ENCODE measurements around the gene TBC1D9B.

The TBC1D9B gene

DNA sequence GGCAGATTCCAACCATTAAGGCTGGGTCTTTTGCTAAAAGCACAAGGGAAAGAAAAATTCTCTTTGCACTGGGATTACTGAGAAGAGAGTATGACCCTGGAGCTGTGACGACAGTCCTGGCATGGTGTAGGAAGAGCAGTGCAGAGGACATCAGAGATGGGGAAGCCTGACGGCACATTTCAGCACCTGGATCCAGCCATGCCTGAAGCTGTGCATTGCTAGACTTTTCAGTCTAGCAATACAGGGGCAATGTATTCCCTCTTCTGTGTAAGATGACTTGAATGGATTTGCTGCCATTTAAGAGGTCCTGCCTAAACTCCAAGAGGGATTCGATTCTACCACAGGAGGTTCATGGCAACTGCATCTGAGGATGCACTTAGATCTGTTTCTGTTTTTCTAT is 36.7 kb downstream of the TBC1D9B start:
- peaks cover 5% of the 10 kb centered on the region; the same call in 1 of the 2 replicates for H3K36me3 ChIP-seq (ENCODE audit: insufficient read depth, low read length)
- no peak overlapping the region for H3K4me2 ChIP-seq (ENCODE audit: low read depth, low read length, poor library complexity, severe bottlenecking)
- no peak overlapping the region for H3K9ac ChIP-seq (ENCODE audit: low read depth, low read length, poor library complexity, severe bottlenecking)
- H4K20me1 ChIP-seq (ENCODE audit: insufficient read depth, low read length, poor library complexity, severe bottlenecking): no peaks in the 10 kb centered on the region
- no peaks in the 10 kb centered on the region for H3F3A ChIP-seq (ENCODE audit: low read depth)
- no peak for TF ChIP-seq CTCF (conservative IDR thresholded peaks at IDR 0.05; ENCODE audit: low read length)
- no peak for TF ChIP-seq EZH2phosphoT487 (IDR thresholded peaks at IDR 0.05; ENCODE audit: borderline replicate concordance)
- H3K4me3 ChIP-seq (ENCODE audit: low read length, poor library complexity, severe bottlenecking): no peak overlapping the region
- no peaks in the 10 kb centered on the region for H3K27me3 ChIP-seq (ENCODE audit: insufficient read depth, low read length, poor library complexity, severe bottlenecking)
- H3K9me3 ChIP-seq (ENCODE audit: insufficient read depth, low read depth, low read length): no peaks in the 10 kb centered on the region
- no peaks in the 10 kb centered on the region for H3K79me2 ChIP-seq (ENCODE audit: insufficient read depth, low read length)
- H3K4me1 ChIP-seq (ENCODE audit: insufficient read depth, low read length, poor library complexity, severe bottlenecking): no peaks in the 10 kb centered on the region
- H3K9me2 ChIP-seq (replicated peaks; ENCODE audit: low read depth, low read length): no peaks in the 10 kb centered on the region
- no peak overlapping the region for H2AFZ ChIP-seq (ENCODE audit: low read length)

- H4K20me1 ChIP-seq (ENCODE audit: insufficient read depth, low read length, poor library complexity, severe bottlenecking): no peaks in the 10 kb centered on the region
- no peak overlapping the region for H3K9ac ChIP-seq (ENCODE audit: low read depth, low read length, poor library complexity, severe bottlenecking)
- H3K4me2 ChIP-seq (ENCODE audit: low read depth, low read length, poor library complexity, severe bottlenecking): no peak overlapping the region
- H3K27me3 ChIP-seq (ENCODE audit: insufficient read depth, low read length, poor library complexity, severe bottlenecking): no peaks in the 10 kb centered on the region
- no peaks in the 10 kb centered on the region for H3K9me2 ChIP-seq (replicated peaks; ENCODE audit: low read depth, low read length)
- H3F3A ChIP-seq (ENCODE audit: low read depth): no peaks in the 10 kb centered on the region
- H2AFZ ChIP-seq (ENCODE audit: low read length): no peak overlapping the region
- no peaks in the 10 kb centered on the region for H3K9me3 ChIP-seq (ENCODE audit: insufficient read depth, low read depth, low read length)
- TF ChIP-seq CTCF (conservative IDR thresholded peaks at IDR 0.05; ENCODE audit: low read length) (peak; percentile 54), EZH2phosphoT487 (IDR thresholded peaks at IDR 0.05; ENCODE audit: borderline replicate concordance) (no peak)
- no peak overlapping the region for H3K4me3 ChIP-seq (ENCODE audit: low read length, poor library complexity, severe bottlenecking)
- no peaks in the 10 kb centered on the region for H3K4me1 ChIP-seq (ENCODE audit: insufficient read depth, low read length, poor library complexity, severe bottlenecking)
- H3K79me2 ChIP-seq (ENCODE audit: insufficient read depth, low read length): no peaks in the 10 kb centered on the region
- H3K36me3 ChIP-seq (ENCODE audit: insufficient read depth, low read length): peaks cover 5% of the 10 kb centered on the region; the same call in 1 of the 2 replicates
These were observed 37.2 kb downstream of the TBC1D9B start for GRCh38 chr5:179870403-179870903.

DNA sequence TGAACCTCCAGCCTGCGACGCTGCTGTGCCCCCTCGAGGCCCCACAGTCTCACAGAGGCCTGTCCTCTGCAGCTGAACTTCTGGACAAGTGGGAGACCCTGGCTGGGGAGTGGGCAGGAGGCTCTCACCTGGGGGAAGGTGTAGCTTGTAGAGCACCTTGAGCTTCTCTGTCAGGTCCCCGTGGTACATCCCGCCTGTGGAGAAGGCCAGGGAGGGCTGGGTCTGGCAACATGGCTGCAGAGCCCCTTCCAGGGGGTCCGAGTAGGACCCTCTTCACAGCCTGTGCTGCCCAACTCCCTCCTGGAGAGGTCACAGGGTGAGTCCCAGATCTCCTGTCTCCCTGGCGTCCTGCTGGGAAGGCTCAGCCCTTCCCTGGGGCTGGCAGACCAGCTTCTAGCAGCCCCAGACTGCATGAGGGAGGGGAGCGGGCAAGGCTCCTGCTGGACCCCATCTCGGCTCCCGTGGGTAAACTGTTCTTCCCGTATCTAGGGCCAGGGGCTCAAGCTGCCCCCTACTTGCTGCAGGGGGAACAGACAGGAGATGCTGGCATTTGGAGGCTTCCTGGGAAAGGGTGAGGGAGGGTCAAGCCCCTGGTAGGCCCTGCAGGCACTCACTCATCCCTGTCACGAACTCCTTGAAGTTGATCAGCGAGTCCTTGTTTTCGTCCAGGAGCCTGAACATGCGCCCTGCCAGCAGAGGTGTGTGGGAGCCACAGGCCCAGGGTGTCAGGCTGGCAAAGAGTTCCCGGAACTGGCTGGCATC is 37.9 kb downstream of the TBC1D9B start:
- TF ChIP-seq CTCF (conservative IDR thresholded peaks at IDR 0.05; ENCODE audit: low read length) (no peak), EZH2phosphoT487 (IDR thresholded peaks at IDR 0.05; ENCODE audit: borderline replicate concordance) (no peak)
- Histone ChIP-seq H4K20me1 (ENCODE audit: insufficient read depth, low read length, poor library complexity, severe bottlenecking) (no peaks in the 10 kb centered on the region), H3K9ac (ENCODE audit: low read depth, low read length, poor library complexity, severe bottlenecking) (no peak overlapping the region), H3K4me3 (ENCODE audit: low read length, poor library complexity, severe bottlenecking) (no peak overlapping the region), H2AFZ (ENCODE audit: low read length) (no peak overlapping the region), H3K36me3 (ENCODE audit: insufficient read depth, low read length) (peaks cover 5% of the 10 kb centered on the region; the same call in 1 of the 2 replicates), H3K27me3 (ENCODE audit: insufficient read depth, low read length, poor library complexity, severe bottlenecking) (no peaks in the 10 kb centered on the region), H3K4me1 (ENCODE audit: insufficient read depth, low read length, poor library complexity, severe bottlenecking) (no peaks in the 10 kb centered on the region), H3F3A (ENCODE audit: low read depth) (no peaks in the 10 kb centered on the region), H3K4me2 (ENCODE audit: low read depth, low read length, poor library complexity, severe bottlenecking) (no peak overlapping the region), H3K9me3 (ENCODE audit: insufficient read depth, low read depth, low read length) (no peaks in the 10 kb centered on the region), H3K79me2 (ENCODE audit: insufficient read depth, low read length) (no peaks in the 10 kb centered on the region), H3K9me2 (replicated peaks; ENCODE audit: low read depth, low read length) (no peaks in the 10 kb centered on the region)

Measured in Loucy (cell line).